Measurements from ENCODE around the gene COBLL1.

DNA sequence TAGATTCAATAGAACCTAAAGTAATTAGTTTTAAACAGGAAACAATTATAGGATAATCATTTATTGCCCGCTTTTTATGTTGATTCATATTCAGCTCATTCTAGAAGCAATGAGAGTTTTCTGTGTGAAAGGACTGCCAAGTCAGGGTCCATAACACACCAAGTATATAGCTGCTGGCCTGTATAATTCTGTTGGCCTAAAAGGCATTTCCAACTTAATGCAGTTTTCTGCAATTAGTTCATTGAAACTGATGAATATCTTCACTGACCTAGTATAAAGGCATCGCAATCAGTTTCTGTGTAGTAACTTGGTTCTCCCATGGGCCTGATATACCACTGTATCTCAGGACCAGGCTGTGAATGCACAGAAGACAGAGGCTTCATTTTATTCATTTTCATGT, 151.3 kb downstream of the COBLL1 start:
- TF ChIP-seq, protein P1, sequence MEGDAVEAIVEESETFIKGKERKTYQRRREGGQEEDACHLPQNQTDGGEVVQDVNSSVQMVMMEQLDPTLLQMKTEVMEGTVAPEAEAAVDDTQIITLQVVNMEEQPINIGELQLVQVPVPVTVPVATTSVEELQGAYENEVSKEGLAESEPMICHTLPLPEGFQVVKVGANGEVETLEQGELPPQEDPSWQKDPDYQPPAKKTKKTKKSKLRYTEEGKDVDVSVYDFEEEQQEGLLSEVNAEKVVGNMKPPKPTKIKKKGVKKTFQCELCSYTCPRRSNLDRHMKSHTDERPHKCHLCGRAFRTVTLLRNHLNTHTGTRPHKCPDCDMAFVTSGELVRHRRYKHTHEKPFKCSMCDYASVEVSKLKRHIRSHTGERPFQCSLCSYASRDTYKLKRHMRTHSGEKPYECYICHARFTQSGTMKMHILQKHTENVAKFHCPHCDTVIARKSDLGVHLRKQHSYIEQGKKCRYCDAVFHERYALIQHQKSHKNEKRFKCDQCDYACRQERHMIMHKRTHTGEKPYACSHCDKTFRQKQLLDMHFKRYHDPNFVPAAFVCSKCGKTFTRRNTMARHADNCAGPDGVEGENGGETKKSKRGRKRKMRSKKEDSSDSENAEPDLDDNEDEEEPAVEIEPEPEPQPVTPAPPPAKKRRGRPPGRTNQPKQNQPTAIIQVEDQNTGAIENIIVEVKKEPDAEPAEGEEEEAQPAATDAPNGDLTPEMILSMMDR (IDR thresholded peaks at IDR 0.05), result no peak
- no peak for TF ChIP-seq POLR2A (IDR thresholded peaks at IDR 0.05)
